Astrocyte (in vitro differentiated cells and primary cell): ENCODE results near the gene VGLL4.

Source experiments
- CTCF ChIP-seq: IDR thresholded peaks from 2 replicates; pipeline ENCODE4 v1.5.1; 2011; ENCODE audit warnings: low read depth, mild to moderate bottlenecking, inconsistent platforms, low read length, moderate library complexity; ENCODE audit not compliant: insufficient read depth
- EZH2 ChIP-seq: IDR thresholded peaks from 2 replicates; pipeline ENCODE4 v1.6.1; 2012; ENCODE audit warnings: mild to moderate bottlenecking, low read length, inconsistent platforms; ENCODE audit not compliant: insufficient read depth

- TF ChIP-seq CTCF (no peak), EZH2 (no peak)
These were observed 52.7 kb downstream of the VGLL4 start for GRCh38 chr3:11591002-11591355.
